Measurements from ENCODE around the gene LILRB5. TPM values are rescaled to one million over a fixed set of nuclear protein-coding genes. Genes with fewer than 3 reads are reported as not detected.
"Not testable (repeated sequence)": the region's sequence is repeated elsewhere in the genome, so short reads cannot be mapped to it uniquely, and the experiment has no call there.

The LILRB5 gene
- total and polyA plus RNA-seq, 3 donors from 2014 or later: 1.9 to 8.7 (median 4.4) TPM

- H3K4me3 ChIP-seq; H3K27ac ChIP-seq; H3K36me3 ChIP-seq (ENCODE audit: low read depth, missing control alignments); H3K4me1 ChIP-seq; H3K9me3 ChIP-seq; DNase-seq; intact Hi-C loops (cut with DNase I; ENCODE audit: low total_unique reads); H3K27me3 ChIP-seq: not testable (repeated sequence)
- 70% methylated on average over 4 of the region's 5 CpGs; no CpG with 5 or more reads in 1 of the 2 donors for WGBS, 2 donors
Measured at GRCh38 chr19:54219702-54220101, 37.4 kb downstream of the LILRB5 start.

GRCh38 chr19:54218960-54219661 lies 38.0 kb downstream of the LILRB5 start:
- intact Hi-C loops (cut with DNase I; ENCODE audit: low total_unique reads): no loop called here
- 80 to 87% methylated on average over 14 to 27 of the region's 27 CpGs for WGBS, 2 donors

GRCh38 chr19:54218259-54218658 lies 38.8 kb downstream of the LILRB5 start:
- Histone ChIP-seq H3K4me3 (no peak overlapping the region), H3K27me3 (no peaks in the 10 kb centered on the region), H3K9me3 (no peaks in the 10 kb centered on the region), H3K36me3 (ENCODE audit: low read depth, missing control alignments) (no peaks in the 10 kb centered on the region), H3K4me1 (no peaks in the 10 kb centered on the region), H3K27ac (no peak overlapping the region)
- WGBS, 2 donors: 61 to 68% methylated on average over 6 to 8 of the region's 8 CpGs
- TF ChIP-seq, protein P1, sequence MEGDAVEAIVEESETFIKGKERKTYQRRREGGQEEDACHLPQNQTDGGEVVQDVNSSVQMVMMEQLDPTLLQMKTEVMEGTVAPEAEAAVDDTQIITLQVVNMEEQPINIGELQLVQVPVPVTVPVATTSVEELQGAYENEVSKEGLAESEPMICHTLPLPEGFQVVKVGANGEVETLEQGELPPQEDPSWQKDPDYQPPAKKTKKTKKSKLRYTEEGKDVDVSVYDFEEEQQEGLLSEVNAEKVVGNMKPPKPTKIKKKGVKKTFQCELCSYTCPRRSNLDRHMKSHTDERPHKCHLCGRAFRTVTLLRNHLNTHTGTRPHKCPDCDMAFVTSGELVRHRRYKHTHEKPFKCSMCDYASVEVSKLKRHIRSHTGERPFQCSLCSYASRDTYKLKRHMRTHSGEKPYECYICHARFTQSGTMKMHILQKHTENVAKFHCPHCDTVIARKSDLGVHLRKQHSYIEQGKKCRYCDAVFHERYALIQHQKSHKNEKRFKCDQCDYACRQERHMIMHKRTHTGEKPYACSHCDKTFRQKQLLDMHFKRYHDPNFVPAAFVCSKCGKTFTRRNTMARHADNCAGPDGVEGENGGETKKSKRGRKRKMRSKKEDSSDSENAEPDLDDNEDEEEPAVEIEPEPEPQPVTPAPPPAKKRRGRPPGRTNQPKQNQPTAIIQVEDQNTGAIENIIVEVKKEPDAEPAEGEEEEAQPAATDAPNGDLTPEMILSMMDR (IDR thresholded peaks at IDR 0.05): no peak
- no peak for TF ChIP-seq POLR2A (IDR thresholded peaks at IDR 0.05)
- no peak for DNase-seq
- intact Hi-C loops (cut with DNase I; ENCODE audit: low total_unique reads): no loop called here

More at GRCh38 chr19:54218960-54219661, 38.0 kb downstream of the LILRB5 start:
- H3K27me3 ChIP-seq: no peaks in the 10 kb centered on the region
- no peaks in the 10 kb centered on the region for H3K4me1 ChIP-seq
- H3K36me3 ChIP-seq (ENCODE audit: low read depth, missing control alignments): no peaks in the 10 kb centered on the region
- no peaks in the 10 kb centered on the region for H3K9me3 ChIP-seq
- TF ChIP-seq, protein P1 (IDR thresholded peaks at IDR 0.05): no peak
- TF ChIP-seq POLR2A (IDR thresholded peaks at IDR 0.05): no peak
- no peak overlapping the region for H3K27ac ChIP-seq
- DNase-seq: no peak
- H3K4me3 ChIP-seq: no peak overlapping the region

DNA sequence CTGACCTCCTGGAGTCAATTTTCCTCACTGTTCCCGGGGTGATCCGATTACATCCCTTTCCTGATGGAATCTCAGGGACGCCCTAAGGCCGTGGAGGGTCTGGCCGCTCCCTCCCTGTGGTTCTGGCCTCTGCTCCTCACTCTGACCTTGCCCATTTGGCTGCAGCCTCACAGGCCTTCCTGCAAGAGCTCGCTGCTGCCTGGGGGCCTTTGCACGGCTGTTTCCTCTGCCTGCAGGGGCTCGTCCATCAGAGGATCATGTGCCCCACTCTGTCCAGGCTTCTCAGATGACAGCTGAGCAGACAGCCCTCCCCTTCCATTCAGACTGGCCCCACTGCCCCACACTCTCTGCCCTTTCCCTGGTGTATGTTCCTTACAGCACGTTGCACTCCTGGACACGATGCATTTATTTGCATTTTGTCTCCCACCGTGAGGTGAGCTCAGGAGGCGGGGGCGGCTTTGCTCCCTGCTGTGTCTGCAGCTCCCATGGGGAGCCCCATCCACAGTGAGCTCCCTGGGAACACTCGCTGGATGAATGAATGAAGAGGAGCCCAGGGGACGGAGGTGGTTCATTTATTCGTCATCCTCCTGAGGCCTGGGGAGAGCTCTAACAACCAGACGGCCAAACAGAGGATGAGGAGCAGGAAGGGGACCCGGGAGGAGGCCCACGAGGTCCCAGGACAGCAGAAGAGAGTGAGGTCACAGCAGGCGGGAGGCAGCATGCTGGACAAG lies 39.4 kb downstream of the LILRB5 start:
- H3K4me3 ChIP-seq; H3K27ac ChIP-seq; H3K36me3 ChIP-seq (ENCODE audit: low read depth, missing control alignments); H3K4me1 ChIP-seq; intact Hi-C loops (cut with DNase I; ENCODE audit: low total_unique reads); DNase-seq; H3K9me3 ChIP-seq; H3K27me3 ChIP-seq: not testable (repeated sequence)
- 69 to 70% methylated on average over 11 to 17 of the region's 20 CpGs for WGBS, 2 donors

- intact Hi-C loops (cut with DNase I; ENCODE audit: low total_unique reads): no loop called here
Measured at GRCh38 chr19:54216869-54217268, 40.2 kb downstream of the LILRB5 start.

GRCh38 chr19:54214734-54215133 lies 42.3 kb downstream of the LILRB5 start:
- H3K27ac ChIP-seq; H3K36me3 ChIP-seq (ENCODE audit: low read depth, missing control alignments); H3K4me3 ChIP-seq; H3K27me3 ChIP-seq; intact Hi-C loops (cut with DNase I; ENCODE audit: low total_unique reads); H3K9me3 ChIP-seq; DNase-seq: not testable (repeated sequence)
- 97% methylated on average over 3 to 18 of the region's 19 CpGs for WGBS, 2 donors
- H3K4me1 ChIP-seq: peaks cover 14% of the 10 kb centered on the region

More at GRCh38 chr19:54216869-54217268, 40.2 kb downstream of the LILRB5 start:
- no peak overlapping the region for H3K4me3 ChIP-seq
- no peaks in the 10 kb centered on the region for H3K27me3 ChIP-seq
- no peak for DNase-seq
- WGBS, 2 donors: 80 to 89% methylated on average over 8 to 9 of the region's 9 CpGs
- H3K27ac ChIP-seq: no peak overlapping the region
- no peaks in the 10 kb centered on the region for H3K36me3 ChIP-seq (ENCODE audit: low read depth, missing control alignments)
- no peaks in the 10 kb centered on the region for H3K9me3 ChIP-seq
- TF ChIP-seq POLR2A (IDR thresholded peaks at IDR 0.05): no peak
- TF ChIP-seq, protein P1 (IDR thresholded peaks at IDR 0.05): no peak
- H3K4me1 ChIP-seq: no peaks in the 10 kb centered on the region

- H3K4me1 ChIP-seq: peaks cover 19% of the 10 kb centered on the region
- H3K4me3 ChIP-seq; H3K36me3 ChIP-seq (ENCODE audit: low read depth, missing control alignments); H3K27ac ChIP-seq; DNase-seq; intact Hi-C loops (cut with DNase I; ENCODE audit: low total_unique reads); H3K27me3 ChIP-seq; H3K9me3 ChIP-seq: not testable (repeated sequence)
- WGBS, 2 donors: 63 to 68% methylated on average over 4 to 5 of the region's 5 CpGs
Measured at GRCh38 chr19:54214217-54214616, 42.9 kb downstream of the LILRB5 start.
